Activated CD4-positive, CD25-positive, alpha-beta regulatory T cell treated with anti-CD3 and anti-CD28 coated beads, Interleukin-2, amount 50 U/mL, for 72 hours (primary cell): ENCODE data around the gene PYROXD2.

Experiments
- DNase-seq: peaks from one replicate; pipeline ENCODE4 v3.0.0; 2021

The PYROXD2 gene

GRCh38 chr10:98411768-98412167 is 3.2 kb downstream of the PYROXD2 start:
- no peak for DNase-seq

GRCh38 chr10:98411166-98411565 is 3.8 kb downstream of the PYROXD2 start:
- no peak for DNase-seq

GRCh38 chr10:98410759-98411158 is 4.2 kb downstream of the PYROXD2 start:
- no peak for DNase-seq

- no peak for DNase-seq
These were observed 4.7 kb downstream of the PYROXD2 start for GRCh38 chr10:98410135-98410743.

GRCh38 chr10:98408799-98409198 is 6.2 kb downstream of the PYROXD2 start:
- DNase-seq = no peak

GRCh38 chr10:98407744-98408241 is 7.2 kb downstream of the PYROXD2 start:
- no peak for DNase-seq

- DNase-seq = no peak
These were observed 7.8 kb downstream of the PYROXD2 start for GRCh38 chr10:98407017-98407743.

- DNase-seq = no peak
These were observed 9.6 kb downstream of the PYROXD2 start for GRCh38 chr10:98405422-98405821.

- no peak for DNase-seq
These were observed 10.2 kb downstream of the PYROXD2 start for GRCh38 chr10:98404571-98405359.

GRCh38 chr10:98403812-98404504 is 11.0 kb downstream of the PYROXD2 start:
- DNase-seq = no peak

GRCh38 chr10:98402931-98403718 is 11.9 kb downstream of the PYROXD2 start:
- DNase-seq = no peak

- DNase-seq = no peak
These were observed 12.5 kb downstream of the PYROXD2 start for GRCh38 chr10:98402478-98402877.

GRCh38 chr10:98400482-98400881 is 14.5 kb downstream of the PYROXD2 start:
- no peak for DNase-seq

GRCh38 chr10:98399784-98400183 is 15.2 kb downstream of the PYROXD2 start:
- no peak for DNase-seq

GRCh38 chr10:98397089-98397600 is 17.8 kb downstream of the PYROXD2 start:
- DNase-seq = no peak

- no peak for DNase-seq
These were observed 18.6 kb downstream of the PYROXD2 start for GRCh38 chr10:98396096-98397063.

GRCh38 chr10:98394851-98395440 is 20.0 kb downstream of the PYROXD2 start:
- no peak for DNase-seq

GRCh38 chr10:98391578-98391991 is 23.4 kb downstream of the PYROXD2 start:
- DNase-seq = no peak

- no peak for DNase-seq
These were observed 23.9 kb downstream of the PYROXD2 start for GRCh38 chr10:98391065-98391464.

GRCh38 chr10:98390406-98390805 is 24.6 kb downstream of the PYROXD2 start:
- no peak for DNase-seq
